Endothelial cell of umbilical vein (primary cell): Measurements from ENCODE around the gene ULK2. TPM values are rescaled to one million over a fixed set of nuclear protein-coding genes. Genes with fewer than 3 reads are reported as not detected.
A peak's percentile ranks its signal among the peaks of the same experiment; 100 is the strongest.

Experiments
- BruUV-seq: library from RNA; stranded (reverse); fragments of 400-500 nt; replicated peaks from 2 replicates; lab custom pipeline; 2021; lab: Mats Ljungman, UMichigan
- CTCF ChIA-PET: fragments of 300-600, 350-600 bp; sonication (Branson Sonifier 250); formaldehyde crosslinking; loops from one replicate; lab custom pipeline; 2021; ENCODE audit warnings: antibody characterized with exemption, inconsistent platforms; lab: Charles Lee
- POLR2A ChIA-PET: fragments of 300-600, 350-600 bp; sonication (Branson Sonifier 250); formaldehyde crosslinking; loops from one replicate; lab custom pipeline; 2021; ENCODE audit warnings: antibody characterized with exemption, inconsistent platforms; lab: Charles Lee
- DNase-seq: peaks from one replicate; pipeline ENCODE4 v3.0.0-alpha.2; 2011; ENCODE audit warnings: low read depth, low spot score
- FAIRE-seq: peaks from 2 replicates; lab custom pipeline; 2011; peaks lifted over from hg19 to GRCh38; lab: Jason Lieb, UNC
- H2AFZ ChIP-seq: 2 replicates; pipeline ENCODE4 v1.6.0; 2012; ENCODE audit warnings: low read depth, low read length, control low read depth, inconsistent platforms
- H3K27ac ChIP-seq: 2 replicates; pipeline ENCODE4 v1.5.1; 2011; ENCODE audit warnings: low read depth, mild to moderate bottlenecking, control low read depth, low read length, moderate library complexity; ENCODE audit not compliant: insufficient read depth
- H3K27me3 ChIP-seq, 2 experiments: 2 replicates each; pipeline versions ENCODE4 v1.6.0 to v1.6.1; 2011; ENCODE audit warnings: low read length in 2 of 2, mixed read lengths in 1 of 2; ENCODE audit not compliant: control insufficient read depth in 2 of 2, insufficient read depth in 2 of 2
- H3K36me3 ChIP-seq, 2 experiments: 2 replicates in 1 of 2; 3 replicates in 1 of 2; pipeline ENCODE4 v1.5.1; 2011; ENCODE audit warnings: low read length in 2 of 2, mild to moderate bottlenecking in 1 of 2, moderate library complexity in 1 of 2; ENCODE audit not compliant: control insufficient read depth in 2 of 2, insufficient read depth in 2 of 2; ENCODE audit errors: extremely low read depth in 1 of 2
- H3K4me1 ChIP-seq: 3 replicates; pipeline ENCODE4 v1.5.1; 2011; ENCODE audit warnings: mild to moderate bottlenecking, low read length; ENCODE audit not compliant: control insufficient read depth, insufficient read depth; ENCODE audit errors: extremely low read depth
- H3K4me2 ChIP-seq: 2 replicates; pipeline ENCODE4 v1.6.1; 2011; ENCODE audit warnings: low read length, control low read depth, mixed read lengths; ENCODE audit not compliant: insufficient read depth
- H3K4me3 ChIP-seq, 3 experiments: fragments of 200-600 bp in 1 of 3; sonication (generic), shearing (Covaris generic) in 1 of 3; replicated peaks in 1 of 3; 2 replicates each; pipeline ENCODE4 v1.5.1; 2011 to 2016; ENCODE audit warnings: control low read depth in 3 of 3, low read length in 3 of 3, mild to moderate bottlenecking in 2 of 3, inconsistent platforms in 1 of 3, low read depth in 1 of 3, moderate library complexity in 1 of 3; ENCODE audit not compliant: insufficient read depth in 1 of 3
- H3K79me2 ChIP-seq: 2 replicates; pipeline ENCODE4 v1.6.0; 2012; ENCODE audit warnings: low read length, inconsistent platforms; ENCODE audit not compliant: control insufficient read depth, insufficient read depth
- H3K9ac ChIP-seq: replicated peaks from 2 replicates; pipeline ENCODE3; 2011; ENCODE audit warnings: low read length, control low read depth; ENCODE audit not compliant: insufficient read depth; ENCODE audit errors: extremely low read depth
- H3K9me1 ChIP-seq: replicated peaks from 3 replicates; pipeline ENCODE4 v1.6.0; 2011; ENCODE audit warnings: mild to moderate bottlenecking, low read length; ENCODE audit not compliant: control insufficient read depth, insufficient read depth; ENCODE audit errors: extremely low read depth
- H3K9me3 ChIP-seq: replicated peaks from 2 replicates; pipeline ENCODE4 v1.5.1; 2012; ENCODE audit warnings: low read length, inconsistent platforms; ENCODE audit not compliant: control insufficient read depth, insufficient read depth
- H4K20me1 ChIP-seq: replicated peaks from 2 replicates; pipeline ENCODE3; 2011; ENCODE audit warnings: mild to moderate bottlenecking, low read length; ENCODE audit not compliant: control insufficient read depth, insufficient read depth; ENCODE audit errors: extremely low read depth
- CTCF ChIP-seq, 2 donors: IDR thresholded peaks; 1 replicate in 1 of 2; 2 replicates in 1 of 2; pipeline ENCODE4 v1.5.1; 2011; ENCODE audit warnings: low read length in 2 of 2, mild to moderate bottlenecking in 2 of 2, moderate library complexity in 2 of 2, control low read depth in 1 of 2, inconsistent platforms in 1 of 2, low read depth in 1 of 2; ENCODE audit not compliant: insufficient read depth in 1 of 2; ENCODE audit errors: extremely low read depth in 1 of 2
- EZH2 ChIP-seq: IDR thresholded peaks from 2 replicates; pipeline ENCODE4 v1.6.1; 2012; ENCODE audit warnings: borderline replicate concordance, low read depth, mild to moderate bottlenecking, moderate library complexity, low read length, inconsistent platforms; ENCODE audit not compliant: severe bottlenecking
- FOS ChIP-seq: IDR thresholded peaks from 2 replicates; pipeline ENCODE4 v1.6.1; 2011; ENCODE audit warnings: mild to moderate bottlenecking, low read length, moderate library complexity, borderline replicate concordance; ENCODE audit not compliant: insufficient read depth
- GATA2 ChIP-seq: IDR thresholded peaks from 2 replicates; pipeline ENCODE4 v1.7.0; 2011; ENCODE audit warnings: low read depth, mild to moderate bottlenecking, moderate library complexity, mixed read lengths, low read length; ENCODE audit not compliant: insufficient read length, insufficient read depth
- JUN ChIP-seq: IDR thresholded peaks from 2 replicates; pipeline ENCODE4 v1.6.1; 2011; ENCODE audit warnings: borderline replicate concordance, low read depth; ENCODE audit not compliant: insufficient read length, insufficient read depth
- MYC ChIP-seq: IDR thresholded peaks from one replicate; pipeline ENCODE4 v1.6.1; 2011; ENCODE audit warnings: mild to moderate bottlenecking, low read depth, low read length
- POLR2A ChIP-seq: IDR thresholded peaks from 2 replicates; pipeline ENCODE4 v1.6.1; 2012; ENCODE audit warnings: low read depth, mild to moderate bottlenecking, control low read depth, low read length
- POLR2AphosphoS5 ChIP-seq: IDR thresholded peaks from 2 replicates; pipeline ENCODE4 v1.6.1; 2012; ENCODE audit warnings: low read depth, mild to moderate bottlenecking, control low read depth, low read length, moderate library complexity; ENCODE audit not compliant: insufficient read depth
- dilution Hi-C: fragments of 300-500 bp; cut with MboI; formaldehyde crosslinking; loops from one replicate; pipeline ENCODE4 v1.15.0; 2019; ENCODE audit warnings: low sequenced_read_pairs; ENCODE audit not compliant: extremely low pct_ligation_motif_present
- intact Hi-C: fragments of 100-400 bp; cut with micrococcal nuclease; formaldehyde crosslinking; loops from one replicate; pipeline ENCODE4 v1.10.0; 2022
- polyA plus RNA-seq, 4 experiments: library from polyadenylated mRNA; depleted of rRNA in 3 of 4; stranded (reverse) in 3 of 4; unstranded in 1 of 4; fragments of >200 nt; gene quantifications; 2 replicates each; pipeline versions ENCODE4 v1.2.1 to v1.2.3, GENCODE V29; 2011 to 2012; ENCODE audit warnings: missing spikeins in 1 of 4
- total RNA-seq: library from RNA; stranded (reverse); gene quantifications from 2 replicates; pipeline ENCODE4 v1.2.3, GENCODE V29; 2021
- TF ChIP-seq, protein P1 (sequence below): IDR thresholded peaks from 2 replicates; pipeline ENCODE4 v1.6.1; 2011; ENCODE audit not compliant: insufficient read depth, insufficient read length

Gene ULK2
- total and polyA plus RNA-seq, 2 donors (not counting 3 experiments of a cell fraction or from before 2014, with no cell fraction given): 19.3 to 26.7 TPM

- Histone ChIP-seq H3K4me1 (peaks cover 18% of the 10 kb centered on the region), H3K9me3 (no peaks in the 10 kb centered on the region), H3K79me2 (no peaks in the 10 kb centered on the region), H2AFZ (peak overlapping the region; percentile 23), H3K4me2 (no peak overlapping the region), H3K4me3 (no peak overlapping the region), H4K20me1 (no peaks in the 10 kb centered on the region), H3K9me1 (no peaks in the 10 kb centered on the region), H3K27ac (peak overlapping the region; percentile 94), H3K36me3 (no peaks in the 10 kb centered on the region), H3K27me3 (no peaks in the 10 kb centered on the region), H3K9ac (peak overlapping the region; percentile 61)
- POLR2A ChIA-PET: no interaction called here
- dilution Hi-C loops (no loop called here), intact Hi-C loops (loop anchor here (2.0 kb wide), 1 partner anchor 104 kb away; the partner anchor contains the start of gene ALDH3A2)
- CTCF ChIA-PET: interaction anchor here (1.5 to 8.4 kb wide), 4 partner anchors 9 to 390 kb away, joined by 3 to 72 read pairs (median 8); partner anchors contain the start of gene B9D1
- FAIRE-seq: peak; percentile 37
- no peak for TF ChIP-seq GATA2
- no peak for DNase-seq
- TSS peak; percentile 94 for BruUV-seq
These were observed 115.3 kb downstream of the ULK2 start for GRCh38 chr17:19752216-19753050.

DNA sequence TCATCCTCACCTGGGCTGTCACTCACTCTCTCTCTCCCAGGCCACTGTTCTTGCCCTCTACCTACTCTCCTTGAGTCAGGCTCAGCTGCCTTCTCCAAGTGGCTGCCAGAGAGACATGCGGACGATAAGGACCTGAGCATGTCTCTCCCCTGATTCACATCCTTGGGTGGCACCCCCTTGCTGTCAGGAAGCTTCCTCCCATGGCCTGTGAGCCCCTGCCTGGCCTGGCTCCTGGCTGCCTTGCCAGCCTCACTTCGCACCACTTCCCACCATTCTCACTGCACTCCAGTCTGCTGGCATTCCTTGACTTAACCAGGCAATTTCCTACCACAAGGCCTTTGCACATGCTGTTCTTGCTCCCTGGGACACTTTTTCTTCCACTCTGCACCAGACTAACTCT lies 116.9 kb downstream of the ULK2 start:
- peaks cover 18% of the 10 kb centered on the region for H3K4me1 ChIP-seq
- H3K4me3 ChIP-seq: no peak overlapping the region
- POLR2A ChIA-PET: no interaction called here
- dilution Hi-C loops (no loop called here), intact Hi-C loops (no loop called here)
- H3K36me3 ChIP-seq: no peaks in the 10 kb centered on the region
- TF ChIP-seq POLR2AphosphoS5: no peak
- TF ChIP-seq GATA2: no peak
- TF ChIP-seq JUN: no peak
- no peak for TF ChIP-seq EZH2
- TF ChIP-seq, protein P1, sequence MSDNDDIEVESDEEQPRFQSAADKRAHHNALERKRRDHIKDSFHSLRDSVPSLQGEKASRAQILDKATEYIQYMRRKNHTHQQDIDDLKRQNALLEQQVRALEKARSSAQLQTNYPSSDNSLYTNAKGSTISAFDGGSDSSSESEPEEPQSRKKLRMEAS: no peak
- no peak for TF ChIP-seq POLR2A
- TF ChIP-seq CTCF (IDR thresholded peaks at IDR 0.05; ENCODE audit: extremely low read depth in 1 of 2, insufficient read depth in 1 of 2, low read depth in 1 of 2, low read length in 2 of 2): no peak
- TF ChIP-seq FOS: no peak
- TF ChIP-seq MYC: no peak
- BruUV-seq: no TSS peak
- no peak for DNase-seq
- H3K79me2 ChIP-seq: no peaks in the 10 kb centered on the region
- CTCF ChIA-PET: interaction anchor here (8.4 kb wide), 1 partner anchor 11 kb away, joined by 72 read pairs; no protein-coding TSS in a partner anchor
- no peak overlapping the region for H3K27ac ChIP-seq
- H3K9me3 ChIP-seq: no peaks in the 10 kb centered on the region
- H3K4me2 ChIP-seq: no peak overlapping the region
- H3K9ac ChIP-seq: no peak overlapping the region
- H4K20me1 ChIP-seq: no peaks in the 10 kb centered on the region
- H2AFZ ChIP-seq: peak overlapping the region; percentile 4
- no peaks in the 10 kb centered on the region for H3K27me3 ChIP-seq
- H3K9me1 ChIP-seq: no peaks in the 10 kb centered on the region
- FAIRE-seq: no peak
